ENCODE measurements around the gene SLC2A9. TPM values are rescaled to one million over a fixed set of nuclear protein-coding genes. Genes with fewer than 3 reads are reported as not detected.

SLC2A9 gene
- total and polyA plus RNA-seq, 2 of the 8 experiments (the other 6 are each of a cell fraction or from before 2014, with no cell fraction given), result 0.20 to 0.26 TPM

GRCh38 chr4:10056334-10057022, 35.2 kb upstream of the SLC2A9 start (continued):
- TF ChIP-seq CHD7 (IDR thresholded peaks at IDR 0.05; ENCODE audit: insufficient replicate concordance, low read length) (no peak), GTF2F1 (IDR thresholded peaks at IDR 0.05; ENCODE audit: borderline replicate concordance, low read depth, low read length) (no peak), TBP (IDR thresholded peaks at IDR 0.05; ENCODE audit: low read depth, low read length) (no peak), ZNF274 (IDR thresholded peaks at IDR 0.05; ENCODE audit: borderline replicate concordance, extremely low read depth, low read length) (no peak), USF2 (IDR thresholded peaks at IDR 0.05; ENCODE audit: low read length) (no peak), SAP30 (IDR thresholded peaks at IDR 0.05; ENCODE audit: insufficient read depth, insufficient replicate concordance, low read length) (no peak), BRCA1 (IDR thresholded peaks at IDR 0.05; ENCODE audit: low read depth, low read length) (no peak), SIRT6 (IDR thresholded peaks at IDR 0.05; ENCODE audit: low read length) (no peak), CBX8 (IDR thresholded peaks at IDR 0.05; ENCODE audit: borderline replicate concordance, low read depth, low read length) (no peak)
